ENCODE measurements around the gene ANO6.

DNA sequence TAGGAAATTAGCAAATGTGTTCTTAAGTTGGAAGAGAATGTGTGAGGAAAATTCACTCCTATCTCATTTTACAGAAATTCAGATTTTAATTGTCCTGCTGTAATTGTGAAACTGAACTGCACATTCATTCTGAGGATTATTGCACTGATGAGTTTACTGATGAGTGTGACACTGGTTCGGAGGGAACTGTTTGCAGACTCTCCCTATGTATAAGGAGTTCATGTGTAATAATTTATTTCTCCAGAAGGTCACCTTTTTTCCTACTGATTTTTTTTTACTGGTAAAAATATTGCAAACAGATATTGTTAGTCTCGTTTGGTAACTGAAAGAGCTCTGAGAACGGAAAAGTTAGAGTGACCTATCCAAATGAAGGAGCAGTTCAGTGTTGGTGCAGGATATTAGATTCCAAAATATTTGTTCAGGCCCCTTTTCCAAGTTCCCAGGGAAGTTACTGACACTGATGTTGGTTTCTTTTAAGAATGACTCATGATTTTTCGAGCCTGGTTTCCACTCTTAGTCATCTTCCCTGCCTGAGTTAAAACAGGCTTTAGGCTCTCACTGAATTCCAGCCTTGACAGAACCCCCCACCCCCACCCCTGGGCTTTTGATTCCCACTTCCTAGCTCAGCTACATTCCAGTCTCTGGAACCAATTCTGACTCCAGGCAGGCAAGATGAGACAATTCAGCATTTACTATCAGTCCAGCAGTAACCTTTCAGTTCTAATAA, 18.4 kb downstream of the ANO6 start:
- TF ChIP-seq, protein P1, sequence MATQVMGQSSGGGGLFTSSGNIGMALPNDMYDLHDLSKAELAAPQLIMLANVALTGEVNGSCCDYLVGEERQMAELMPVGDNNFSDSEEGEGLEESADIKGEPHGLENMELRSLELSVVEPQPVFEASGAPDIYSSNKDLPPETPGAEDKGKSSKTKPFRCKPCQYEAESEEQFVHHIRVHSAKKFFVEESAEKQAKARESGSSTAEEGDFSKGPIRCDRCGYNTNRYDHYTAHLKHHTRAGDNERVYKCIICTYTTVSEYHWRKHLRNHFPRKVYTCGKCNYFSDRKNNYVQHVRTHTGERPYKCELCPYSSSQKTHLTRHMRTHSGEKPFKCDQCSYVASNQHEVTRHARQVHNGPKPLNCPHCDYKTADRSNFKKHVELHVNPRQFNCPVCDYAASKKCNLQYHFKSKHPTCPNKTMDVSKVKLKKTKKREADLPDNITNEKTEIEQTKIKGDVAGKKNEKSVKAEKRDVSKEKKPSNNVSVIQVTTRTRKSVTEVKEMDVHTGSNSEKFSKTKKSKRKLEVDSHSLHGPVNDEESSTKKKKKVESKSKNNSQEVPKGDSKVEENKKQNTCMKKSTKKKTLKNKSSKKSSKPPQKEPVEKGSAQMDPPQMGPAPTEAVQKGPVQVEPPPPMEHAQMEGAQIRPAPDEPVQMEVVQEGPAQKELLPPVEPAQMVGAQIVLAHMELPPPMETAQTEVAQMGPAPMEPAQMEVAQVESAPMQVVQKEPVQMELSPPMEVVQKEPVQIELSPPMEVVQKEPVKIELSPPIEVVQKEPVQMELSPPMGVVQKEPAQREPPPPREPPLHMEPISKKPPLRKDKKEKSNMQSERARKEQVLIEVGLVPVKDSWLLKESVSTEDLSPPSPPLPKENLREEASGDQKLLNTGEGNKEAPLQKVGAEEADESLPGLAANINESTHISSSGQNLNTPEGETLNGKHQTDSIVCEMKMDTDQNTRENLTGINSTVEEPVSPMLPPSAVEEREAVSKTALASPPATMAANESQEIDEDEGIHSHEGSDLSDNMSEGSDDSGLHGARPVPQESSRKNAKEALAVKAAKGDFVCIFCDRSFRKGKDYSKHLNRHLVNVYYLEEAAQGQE (IDR thresholded peaks at IDR 0.05; ENCODE audit: borderline replicate concordance): no peak
- TF ChIP-seq, protein P2, sequence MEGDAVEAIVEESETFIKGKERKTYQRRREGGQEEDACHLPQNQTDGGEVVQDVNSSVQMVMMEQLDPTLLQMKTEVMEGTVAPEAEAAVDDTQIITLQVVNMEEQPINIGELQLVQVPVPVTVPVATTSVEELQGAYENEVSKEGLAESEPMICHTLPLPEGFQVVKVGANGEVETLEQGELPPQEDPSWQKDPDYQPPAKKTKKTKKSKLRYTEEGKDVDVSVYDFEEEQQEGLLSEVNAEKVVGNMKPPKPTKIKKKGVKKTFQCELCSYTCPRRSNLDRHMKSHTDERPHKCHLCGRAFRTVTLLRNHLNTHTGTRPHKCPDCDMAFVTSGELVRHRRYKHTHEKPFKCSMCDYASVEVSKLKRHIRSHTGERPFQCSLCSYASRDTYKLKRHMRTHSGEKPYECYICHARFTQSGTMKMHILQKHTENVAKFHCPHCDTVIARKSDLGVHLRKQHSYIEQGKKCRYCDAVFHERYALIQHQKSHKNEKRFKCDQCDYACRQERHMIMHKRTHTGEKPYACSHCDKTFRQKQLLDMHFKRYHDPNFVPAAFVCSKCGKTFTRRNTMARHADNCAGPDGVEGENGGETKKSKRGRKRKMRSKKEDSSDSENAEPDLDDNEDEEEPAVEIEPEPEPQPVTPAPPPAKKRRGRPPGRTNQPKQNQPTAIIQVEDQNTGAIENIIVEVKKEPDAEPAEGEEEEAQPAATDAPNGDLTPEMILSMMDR (IDR thresholded peaks at IDR 0.05; ENCODE audit: poor library complexity, severe bottlenecking): no peak
- TF ChIP-seq POLR2AphosphoS5 (IDR thresholded peaks at IDR 0.05) (no peak), TAF1 (IDR thresholded peaks at IDR 0.05; ENCODE audit: low read depth) (no peak), RAD21 (conservative IDR thresholded peaks at IDR 0.05) (no peak), MXI1 (conservative IDR thresholded peaks at IDR 0.05; ENCODE audit: poor library complexity, severe bottlenecking) (no peak), EZH2 (IDR thresholded peaks at IDR 0.05; ENCODE audit: borderline replicate concordance, insufficient read depth, low read length, poor library complexity, severe bottlenecking) (no peak), SMC3 (conservative IDR thresholded peaks at IDR 0.05; ENCODE audit: poor library complexity) (no peak)
